Measurements from ENCODE around the gene PBXIP1.

GRCh38 chr1:154988058-154988954 lies 32.4 kb upstream of the PBXIP1 start:
- TF ChIP-seq, protein P1, sequence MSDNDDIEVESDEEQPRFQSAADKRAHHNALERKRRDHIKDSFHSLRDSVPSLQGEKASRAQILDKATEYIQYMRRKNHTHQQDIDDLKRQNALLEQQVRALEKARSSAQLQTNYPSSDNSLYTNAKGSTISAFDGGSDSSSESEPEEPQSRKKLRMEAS (IDR thresholded peaks at IDR 0.05), result no peak
- TF ChIP-seq YY1 (IDR thresholded peaks at IDR 0.05), result no peak
- no peak for TF ChIP-seq CTCF (IDR thresholded peaks at IDR 0.05; ENCODE audit: low read depth, low read length, missing input control)
- TF ChIP-seq TAF1 (conservative IDR thresholded peaks at IDR 0.05), result no peak
- no peak for TF ChIP-seq HNF4A (conservative IDR thresholded peaks at IDR 0.05)
- no peak for TF ChIP-seq ATF3 (IDR thresholded peaks at IDR 0.05)
- TF ChIP-seq, protein P2, sequence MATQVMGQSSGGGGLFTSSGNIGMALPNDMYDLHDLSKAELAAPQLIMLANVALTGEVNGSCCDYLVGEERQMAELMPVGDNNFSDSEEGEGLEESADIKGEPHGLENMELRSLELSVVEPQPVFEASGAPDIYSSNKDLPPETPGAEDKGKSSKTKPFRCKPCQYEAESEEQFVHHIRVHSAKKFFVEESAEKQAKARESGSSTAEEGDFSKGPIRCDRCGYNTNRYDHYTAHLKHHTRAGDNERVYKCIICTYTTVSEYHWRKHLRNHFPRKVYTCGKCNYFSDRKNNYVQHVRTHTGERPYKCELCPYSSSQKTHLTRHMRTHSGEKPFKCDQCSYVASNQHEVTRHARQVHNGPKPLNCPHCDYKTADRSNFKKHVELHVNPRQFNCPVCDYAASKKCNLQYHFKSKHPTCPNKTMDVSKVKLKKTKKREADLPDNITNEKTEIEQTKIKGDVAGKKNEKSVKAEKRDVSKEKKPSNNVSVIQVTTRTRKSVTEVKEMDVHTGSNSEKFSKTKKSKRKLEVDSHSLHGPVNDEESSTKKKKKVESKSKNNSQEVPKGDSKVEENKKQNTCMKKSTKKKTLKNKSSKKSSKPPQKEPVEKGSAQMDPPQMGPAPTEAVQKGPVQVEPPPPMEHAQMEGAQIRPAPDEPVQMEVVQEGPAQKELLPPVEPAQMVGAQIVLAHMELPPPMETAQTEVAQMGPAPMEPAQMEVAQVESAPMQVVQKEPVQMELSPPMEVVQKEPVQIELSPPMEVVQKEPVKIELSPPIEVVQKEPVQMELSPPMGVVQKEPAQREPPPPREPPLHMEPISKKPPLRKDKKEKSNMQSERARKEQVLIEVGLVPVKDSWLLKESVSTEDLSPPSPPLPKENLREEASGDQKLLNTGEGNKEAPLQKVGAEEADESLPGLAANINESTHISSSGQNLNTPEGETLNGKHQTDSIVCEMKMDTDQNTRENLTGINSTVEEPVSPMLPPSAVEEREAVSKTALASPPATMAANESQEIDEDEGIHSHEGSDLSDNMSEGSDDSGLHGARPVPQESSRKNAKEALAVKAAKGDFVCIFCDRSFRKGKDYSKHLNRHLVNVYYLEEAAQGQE (IDR thresholded peaks at IDR 0.05), result no peak
- TF ChIP-seq GABPA (IDR thresholded peaks at IDR 0.05 in 1 of 2, conservative IDR thresholded peaks at IDR 0.05 in 1 of 2), result no peak
- TF ChIP-seq JUND (IDR thresholded peaks at IDR 0.05), result no peak
- no peak for TF ChIP-seq RXRA (IDR thresholded peaks at IDR 0.05)
- no peak for TF ChIP-seq HNF4G (IDR thresholded peaks at IDR 0.05)
- no peak for TF ChIP-seq SP1 (IDR thresholded peaks at IDR 0.05)

All from liver (tissue), 3 donors.